GM12878 (cell line): Measurements from ENCODE around the gene AHNAK. TPM values are rescaled to one million over a fixed set of nuclear protein-coding genes. Genes with fewer than 3 reads are reported as not detected.

ENCODE experiments used
- ATAC-seq: fragments of 200-7000 bp; cut with Tn5 transposase; 3 replicates; pipeline ENCODE4 v1.9.1; 2020; ENCODE audit warnings: mild to moderate bottlenecking, moderate library complexity
- BruUV-seq: library from RNA; stranded (reverse); fragments of 400-500 nt; replicated peaks from 2 replicates; lab custom pipeline; 2021; lab: Mats Ljungman, UMichigan
- CTCF ChIA-PET: fragments of 300-600 bp; sonication (Branson Sonifier 250); formaldehyde crosslinking; extraction: SDS; loops from one replicate; lab custom pipeline; 2021; ENCODE audit warnings: inconsistent platforms; lab: Yijun Ruan, JAX
- POLR2A ChIA-PET: fragments of 350-600 bp; formaldehyde crosslinking; extraction: SDS; loops from one replicate; lab custom pipeline; 2021; ENCODE audit warnings: inconsistent platforms; lab: Charles Lee
- RAD21 ChIA-PET: fragments of 300-600 bp; sonication (Branson Sonifier 250); formaldehyde crosslinking; loops from one replicate; lab custom pipeline; 2023; ENCODE audit warnings: antibody characterized with exemption; ENCODE audit not compliant: unreplicated experiment; lab: Charles Lee
- SMC1A ChIA-PET: fragments of 300-600 bp; sonication (Branson Sonifier 250); formaldehyde crosslinking; loops from one replicate; lab custom pipeline; 2023; ENCODE audit not compliant: unreplicated experiment, uncharacterized antibody; lab: Charles Lee
- DNase-seq: peaks from one replicate; pipeline ENCODE4 v3.0.0-alpha.2; 2011; ENCODE audit warnings: low read depth, low spot score
- FAIRE-seq: peaks from 3 replicates; lab custom pipeline; 2011; peaks lifted over from hg19 to GRCh38; lab: Jason Lieb, UNC
- H2AFZ ChIP-seq: 2 replicates; pipeline ENCODE4 v1.6.0; 2011; ENCODE audit warnings: low read depth, low read length, control low read depth; ENCODE audit not compliant: control insufficient read depth
- H3K27ac ChIP-seq: 2 replicates; pipeline ENCODE4 v1.5.1; 2011; ENCODE audit warnings: control low read depth; ENCODE audit not compliant: control insufficient read depth, insufficient read depth
- H3K27me3 ChIP-seq, 2 experiments: replicated peaks in 1 of 2; 2 replicates each; pipeline versions ENCODE4 v1.6.0 to v1.6.1; 2011; ENCODE audit warnings: low read length in 1 of 2; ENCODE audit not compliant: control insufficient read depth in 2 of 2, insufficient read depth in 2 of 2
- H3K36me3 ChIP-seq, 2 experiments: 2 replicates each; pipeline ENCODE4 v1.5.1; 2011; ENCODE audit warnings: low read length in 1 of 2; ENCODE audit not compliant: control insufficient read depth in 2 of 2, insufficient read depth in 2 of 2
- H3K4me1 ChIP-seq: 2 replicates; pipeline ENCODE4 v1.6.1; 2011; ENCODE audit warnings: mild to moderate bottlenecking, low read length, moderate library complexity, mixed read lengths; ENCODE audit not compliant: control insufficient read depth, insufficient read depth
- H3K4me2 ChIP-seq: 2 replicates; pipeline ENCODE4 v1.6.0; 2011; ENCODE audit warnings: control low read depth; ENCODE audit not compliant: control insufficient read depth, insufficient read depth
- H3K4me3 ChIP-seq: fragments of 200-600 bp; sonication (generic); 2 replicates; pipeline ENCODE4 v1.5.1; 2016
- H3K79me2 ChIP-seq: 2 replicates; pipeline ENCODE4 v1.6.0; 2011; ENCODE audit warnings: low read length; ENCODE audit not compliant: control insufficient read depth, insufficient read depth
- H3K9ac ChIP-seq: 2 replicates; pipeline ENCODE4 v1.8.0; 2011; ENCODE audit warnings: low read length, control low read depth, mixed read lengths; ENCODE audit not compliant: control insufficient read depth, insufficient read depth
- H3K9me3 ChIP-seq: replicated peaks from 3 replicates; pipeline ENCODE4 v1.5.1; 2011; ENCODE audit warnings: mild to moderate bottlenecking, low read length; ENCODE audit not compliant: control insufficient read depth, insufficient read depth
- H4K20me1 ChIP-seq: 2 replicates; pipeline ENCODE4 v1.6.0; 2011; ENCODE audit not compliant: control insufficient read depth, insufficient read depth
- ASH2L ChIP-seq: fragments of 300-600, 200-600 bp; sonication (generic); IDR thresholded peaks from 2 replicates; pipeline ENCODE4 v1.6.1; 2017; ENCODE audit warnings: low read depth, mild to moderate bottlenecking, borderline replicate concordance
- CBFB ChIP-seq: IDR thresholded peaks from 2 replicates; pipeline ENCODE4 v1.6.1; 2016; ENCODE audit warnings: antibody characterized with exemption, low read depth
- CHD4 ChIP-seq: fragments of 200-600 bp; sonication (generic); IDR thresholded peaks from 2 replicates; pipeline ENCODE4 v1.6.1; 2016; ENCODE audit warnings: mild to moderate bottlenecking
- CREM ChIP-seq: IDR thresholded peaks from 2 replicates; pipeline ENCODE4 v1.6.1; 2014; ENCODE audit warnings: antibody characterized with exemption, low read depth
- FOS ChIP-seq: IDR thresholded peaks from 3 replicates; pipeline ENCODE4 v1.6.1; 2011; ENCODE audit warnings: borderline replicate concordance; ENCODE audit not compliant: insufficient read length; ENCODE audit errors: extremely low read depth
- FOXM1 ChIP-seq: IDR thresholded peaks from 2 replicates; pipeline ENCODE4 v1.6.1; 2012; ENCODE audit warnings: low read depth, mild to moderate bottlenecking, inconsistent platforms, low read length, moderate library complexity
- KAT2A ChIP-seq: conservative IDR thresholded peaks from 2 replicates; pipeline ENCODE4 v1.6.1; 2011; ENCODE audit warnings: low read depth, low read length; ENCODE audit not compliant: control insufficient read depth
- KLF5 ChIP-seq: fragments of 450-650 bp; IDR thresholded peaks from 2 replicates; pipeline ENCODE4 v1.6.1; 2014; ENCODE audit warnings: mild to moderate bottlenecking; ENCODE audit not compliant: partially characterized antibody
- NRF1 ChIP-seq: conservative IDR thresholded peaks from 2 replicates; pipeline ENCODE4 v1.6.1; 2011; ENCODE audit warnings: mild to moderate bottlenecking, low read depth, low read length, improper control_type of control experiment
- SMAD5 ChIP-seq: IDR thresholded peaks from 2 replicates; pipeline ENCODE4 v1.6.1; 2016; ENCODE audit warnings: antibody characterized with exemption, low read depth
- STAT1 ChIP-seq: fragments of 450-650 bp; conservative IDR thresholded peaks from 2 replicates; pipeline ENCODE4 v1.6.1; 2014; ENCODE audit warnings: antibody characterized with exemption, mild to moderate bottlenecking
- TBL1XR1 ChIP-seq: IDR thresholded peaks from 2 replicates; pipeline ENCODE4 v1.6.1; 2012; ENCODE audit warnings: low read depth, low read length, improper control_type of control experiment
- WRNIP1 ChIP-seq: IDR thresholded peaks from 2 replicates; pipeline ENCODE4 v1.6.1; 2011; ENCODE audit warnings: low read depth, low read length, improper control_type of control experiment, borderline replicate concordance
- ZNF687 ChIP-seq: fragments of 450-650 bp; IDR thresholded peaks from 2 replicates; pipeline ENCODE4 v1.6.1; 2017; ENCODE audit warnings: mild to moderate bottlenecking, moderate library complexity
- WGBS: methylation state at CpG from one replicate; pipeline ENCODE4 v1.1.6; 2016; ENCODE audit warnings: low lambda C conversion rate; ENCODE audit not compliant: insufficient replicate concordance, insufficient coverage; ENCODE audit errors: missing lambda C conversion rate; 5-methylcytosine and 5-hydroxymethylcytosine counted together
- in situ Hi-C: fragments of 300-500 bp; cut with MboI; formaldehyde crosslinking; loops from 9 replicates; pipeline ENCODE4 v1.14.3; 2018; ENCODE audit warnings: mixed read lengths
- intact Hi-C: fragments of 100-400 bp; cut with micrococcal nuclease; formaldehyde crosslinking; loops from one replicate; pipeline ENCODE4 v1.14.2; 2022; ENCODE audit not compliant: unreplicated experiment
- polyA plus RNA-seq, 11 experiments: library from polyadenylated mRNA; depleted of rRNA in 4 of 11; unstranded in 6 of 11; stranded (reverse) in 5 of 11; fragments of >200 nt; fragmentation: Nextera tagmentation in 4 of 11; fragmentation: Illumina TruSeq in 1 of 11; extraction: Ambion mirVana in 4 of 11; extraction: Trizol in 1 of 11; gene quantifications; 1 replicate in 1 of 11; 2 replicates in 10 of 11; pipeline versions ENCODE4 v1.2.1 to v1.2.3, GENCODE V29; 2011 to 2016; ENCODE audit warnings: inconsistent platforms in 2 of 11, missing spikeins in 2 of 11, low read depth in 1 of 11
- total RNA-seq, 4 experiments: library from RNA; depleted of rRNA in 3 of 4; stranded (reverse); fragments of >200 nt in 3 of 4; fragmentation: Illumina TruSeq in 1 of 4; extraction: Trizol in 1 of 4; gene quantifications; 2 replicates each; pipeline versions ENCODE4 v1.2.1 to v1.2.3, GENCODE V29; 2013 to 2021
- TF ChIP-seq, protein P1 (sequence below): fragments of 450-650 bp; IDR thresholded peaks from 2 replicates; pipeline ENCODE4 v1.6.1; 2016; ENCODE audit warnings: mild to moderate bottlenecking

The AHNAK gene
- total and polyA plus RNA-seq, 10 of the 15 experiments (the other 5 are each of a cell fraction or from before 2014, with no cell fraction given) = 0.76 to 90.3 (median 19.4) TPM

- TF ChIP-seq, protein P1, sequence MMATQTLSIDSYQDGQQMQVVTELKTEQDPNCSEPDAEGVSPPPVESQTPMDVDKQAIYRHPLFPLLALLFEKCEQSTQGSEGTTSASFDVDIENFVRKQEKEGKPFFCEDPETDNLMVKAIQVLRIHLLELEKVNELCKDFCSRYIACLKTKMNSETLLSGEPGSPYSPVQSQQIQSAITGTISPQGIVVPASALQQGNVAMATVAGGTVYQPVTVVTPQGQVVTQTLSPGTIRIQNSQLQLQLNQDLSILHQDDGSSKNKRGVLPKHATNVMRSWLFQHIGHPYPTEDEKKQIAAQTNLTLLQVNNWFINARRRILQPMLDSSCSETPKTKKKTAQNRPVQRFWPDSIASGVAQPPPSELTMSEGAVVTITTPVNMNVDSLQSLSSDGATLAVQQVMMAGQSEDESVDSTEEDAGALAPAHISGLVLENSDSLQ = no peak
- TF ChIP-seq TBL1XR1 (no peak), SMAD5 (no peak), ZNF687 (no peak), CREM (no peak), STAT1 (no peak), KLF5 (no peak)
- TF ChIP-seq, all 136 proteins: peak for 0
Measured at GRCh38 chr11:62409831-62410230, 136.8 kb downstream of the AHNAK start (continued).

DNA sequence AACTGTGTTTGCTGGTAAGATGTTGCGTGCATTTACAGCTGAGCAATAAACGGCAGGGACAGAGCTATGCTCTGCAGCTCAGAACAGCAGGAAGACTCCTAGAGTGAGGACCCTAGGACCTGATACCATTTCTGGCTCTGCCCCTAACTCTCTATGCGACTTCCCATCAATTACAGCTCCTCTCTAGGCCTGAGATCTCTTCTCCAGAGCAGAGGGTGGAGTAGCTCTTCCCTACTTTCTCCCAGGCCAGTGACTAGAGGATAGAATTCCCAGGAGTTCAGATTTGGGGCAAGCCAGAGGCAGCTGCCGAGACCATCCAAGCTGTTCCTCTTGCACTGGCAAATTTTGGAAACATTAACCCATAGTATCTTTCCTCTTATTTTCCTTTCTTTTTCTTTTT is 140.6 kb downstream of the AHNAK start:
- Histone ChIP-seq H3K9me3 (no peaks in the 10 kb centered on the region), H2AFZ (no peak overlapping the region), H3K9ac (no peak overlapping the region), H3K79me2 (no peaks in the 10 kb centered on the region), H3K27me3 (no peaks in the 10 kb centered on the region), H3K36me3 (no peaks in the 10 kb centered on the region), H4K20me1 (no peaks in the 10 kb centered on the region), H3K27ac (no peak overlapping the region), H3K4me3 (no peak overlapping the region), H3K4me1 (no peaks in the 10 kb centered on the region), H3K4me2 (no peak overlapping the region)
- no peak for DNase-seq
- ChIA-PET RAD21 (interaction anchor here (0.7 to 1.7 kb wide), 3 partner anchors 19 to 189 kb away, joined by 3 to 4 read pairs (median 3); no protein-coding TSS in a partner anchor), POLR2A (no interaction called here), SMC1A (no interaction called here), CTCF (interaction anchor here (0.7 to 0.9 kb wide), 2 partner anchors 137 to 296 kb away, joined by 3 to 5 read pairs; no protein-coding TSS in a partner anchor)
- in situ Hi-C loops (no loop called here), intact Hi-C loops (no loop called here)
- ATAC-seq = no peak
- WGBS = 54% methylated on average over 4 of the region's 4 CpGs
- no peak for FAIRE-seq
- BruUV-seq = no TSS peak
- TF ChIP-seq ZNF687 = no peak
- no peak for TF ChIP-seq FOS
- TF ChIP-seq NRF1 = no peak
- TF ChIP-seq FOXM1 = no peak
- no peak for TF ChIP-seq CBFB
- TF ChIP-seq WRNIP1 = no peak
- TF ChIP-seq KAT2A = no peak
- no peak for TF ChIP-seq ASH2L
- no peak for TF ChIP-seq CHD4
